Endothelial cell of umbilical vein (primary cell): Measurements from ENCODE around the gene CHCHD5. TPM values are rescaled to one million over a fixed set of nuclear protein-coding genes. Genes with fewer than 3 reads are reported as not detected.

Source experiments
- BruUV-seq: library from RNA; stranded (reverse); fragments of 400-500 nt; replicated peaks from 2 replicates; lab custom pipeline; 2021; lab: Mats Ljungman, UMichigan
- CTCF ChIA-PET: fragments of 300-600, 350-600 bp; sonication (Branson Sonifier 250); formaldehyde crosslinking; loops from one replicate; lab custom pipeline; 2021; ENCODE audit warnings: antibody characterized with exemption, inconsistent platforms; lab: Charles Lee
- POLR2A ChIA-PET: fragments of 300-600, 350-600 bp; sonication (Branson Sonifier 250); formaldehyde crosslinking; loops from one replicate; lab custom pipeline; 2021; ENCODE audit warnings: antibody characterized with exemption, inconsistent platforms; lab: Charles Lee
- DNase-seq: peaks from one replicate; pipeline ENCODE4 v3.0.0-alpha.2; 2011; ENCODE audit warnings: low read depth, low spot score
- FAIRE-seq: peaks from 2 replicates; lab custom pipeline; 2011; peaks lifted over from hg19 to GRCh38; lab: Jason Lieb, UNC
- H2AFZ ChIP-seq: 2 replicates; pipeline ENCODE4 v1.6.0; 2012; ENCODE audit warnings: low read depth, low read length, control low read depth, inconsistent platforms
- H3K27ac ChIP-seq: 2 replicates; pipeline ENCODE4 v1.5.1; 2011; ENCODE audit warnings: low read depth, mild to moderate bottlenecking, control low read depth, low read length, moderate library complexity; ENCODE audit not compliant: insufficient read depth
- H3K27me3 ChIP-seq, 2 experiments: 2 replicates each; pipeline versions ENCODE4 v1.6.0 to v1.6.1; 2011; ENCODE audit warnings: low read length in 2 of 2, mixed read lengths in 1 of 2; ENCODE audit not compliant: control insufficient read depth in 2 of 2, insufficient read depth in 2 of 2
- H3K36me3 ChIP-seq, 2 experiments: 2 replicates in 1 of 2; 3 replicates in 1 of 2; pipeline ENCODE4 v1.5.1; 2011; ENCODE audit warnings: low read length in 2 of 2, mild to moderate bottlenecking in 1 of 2, moderate library complexity in 1 of 2; ENCODE audit not compliant: control insufficient read depth in 2 of 2, insufficient read depth in 2 of 2; ENCODE audit errors: extremely low read depth in 1 of 2
- H3K4me1 ChIP-seq: 3 replicates; pipeline ENCODE4 v1.5.1; 2011; ENCODE audit warnings: mild to moderate bottlenecking, low read length; ENCODE audit not compliant: control insufficient read depth, insufficient read depth; ENCODE audit errors: extremely low read depth
- H3K4me2 ChIP-seq: 2 replicates; pipeline ENCODE4 v1.6.1; 2011; ENCODE audit warnings: low read length, control low read depth, mixed read lengths; ENCODE audit not compliant: insufficient read depth
- H3K4me3 ChIP-seq, 3 experiments: fragments of 200-600 bp in 1 of 3; sonication (generic), shearing (Covaris generic) in 1 of 3; replicated peaks in 1 of 3; 2 replicates each; pipeline ENCODE4 v1.5.1; 2011 to 2016; ENCODE audit warnings: control low read depth in 3 of 3, low read length in 3 of 3, mild to moderate bottlenecking in 2 of 3, inconsistent platforms in 1 of 3, low read depth in 1 of 3, moderate library complexity in 1 of 3; ENCODE audit not compliant: insufficient read depth in 1 of 3
- H3K79me2 ChIP-seq: 2 replicates; pipeline ENCODE4 v1.6.0; 2012; ENCODE audit warnings: low read length, inconsistent platforms; ENCODE audit not compliant: control insufficient read depth, insufficient read depth
- H3K9ac ChIP-seq: replicated peaks from 2 replicates; pipeline ENCODE3; 2011; ENCODE audit warnings: low read length, control low read depth; ENCODE audit not compliant: insufficient read depth; ENCODE audit errors: extremely low read depth
- H3K9me1 ChIP-seq: replicated peaks from 3 replicates; pipeline ENCODE4 v1.6.0; 2011; ENCODE audit warnings: mild to moderate bottlenecking, low read length; ENCODE audit not compliant: control insufficient read depth, insufficient read depth; ENCODE audit errors: extremely low read depth
- H3K9me3 ChIP-seq: replicated peaks from 2 replicates; pipeline ENCODE4 v1.5.1; 2012; ENCODE audit warnings: low read length, inconsistent platforms; ENCODE audit not compliant: control insufficient read depth, insufficient read depth
- H4K20me1 ChIP-seq: replicated peaks from 2 replicates; pipeline ENCODE3; 2011; ENCODE audit warnings: mild to moderate bottlenecking, low read length; ENCODE audit not compliant: control insufficient read depth, insufficient read depth; ENCODE audit errors: extremely low read depth
- CTCF ChIP-seq, 2 donors: IDR thresholded peaks; 1 replicate in 1 of 2; 2 replicates in 1 of 2; pipeline ENCODE4 v1.5.1; 2011; ENCODE audit warnings: low read length in 2 of 2, mild to moderate bottlenecking in 2 of 2, moderate library complexity in 2 of 2, control low read depth in 1 of 2, inconsistent platforms in 1 of 2, low read depth in 1 of 2; ENCODE audit not compliant: insufficient read depth in 1 of 2; ENCODE audit errors: extremely low read depth in 1 of 2
- EZH2 ChIP-seq: IDR thresholded peaks from 2 replicates; pipeline ENCODE4 v1.6.1; 2012; ENCODE audit warnings: borderline replicate concordance, low read depth, mild to moderate bottlenecking, moderate library complexity, low read length, inconsistent platforms; ENCODE audit not compliant: severe bottlenecking
- FOS ChIP-seq: IDR thresholded peaks from 2 replicates; pipeline ENCODE4 v1.6.1; 2011; ENCODE audit warnings: mild to moderate bottlenecking, low read length, moderate library complexity, borderline replicate concordance; ENCODE audit not compliant: insufficient read depth
- GATA2 ChIP-seq: IDR thresholded peaks from 2 replicates; pipeline ENCODE4 v1.7.0; 2011; ENCODE audit warnings: low read depth, mild to moderate bottlenecking, moderate library complexity, mixed read lengths, low read length; ENCODE audit not compliant: insufficient read length, insufficient read depth
- JUN ChIP-seq: IDR thresholded peaks from 2 replicates; pipeline ENCODE4 v1.6.1; 2011; ENCODE audit warnings: borderline replicate concordance, low read depth; ENCODE audit not compliant: insufficient read length, insufficient read depth
- POLR2A ChIP-seq: IDR thresholded peaks from 2 replicates; pipeline ENCODE4 v1.6.1; 2012; ENCODE audit warnings: low read depth, mild to moderate bottlenecking, control low read depth, low read length
- POLR2AphosphoS5 ChIP-seq: IDR thresholded peaks from 2 replicates; pipeline ENCODE4 v1.6.1; 2012; ENCODE audit warnings: low read depth, mild to moderate bottlenecking, control low read depth, low read length, moderate library complexity; ENCODE audit not compliant: insufficient read depth
- dilution Hi-C: fragments of 300-500 bp; cut with MboI; formaldehyde crosslinking; loops from one replicate; pipeline ENCODE4 v1.15.0; 2019; ENCODE audit warnings: low sequenced_read_pairs; ENCODE audit not compliant: extremely low pct_ligation_motif_present
- intact Hi-C: fragments of 100-400 bp; cut with micrococcal nuclease; formaldehyde crosslinking; loops from one replicate; pipeline ENCODE4 v1.10.0; 2022
- polyA plus RNA-seq, 4 experiments: library from polyadenylated mRNA; depleted of rRNA in 3 of 4; stranded (reverse) in 3 of 4; unstranded in 1 of 4; fragments of >200 nt; gene quantifications; 2 replicates each; pipeline versions ENCODE4 v1.2.1 to v1.2.3, GENCODE V29; 2011 to 2012; ENCODE audit warnings: missing spikeins in 1 of 4
- total RNA-seq: library from RNA; stranded (reverse); gene quantifications from 2 replicates; pipeline ENCODE4 v1.2.3, GENCODE V29; 2021

The CHCHD5 gene
- total and polyA plus RNA-seq, 2 donors (not counting 3 experiments of a cell fraction or from before 2014, with no cell fraction given) = 22.2 to 44.7 TPM

- FAIRE-seq = no peak
These were observed 38.1 kb downstream of the CHCHD5 start for GRCh38 chr2:112622528-112622849.

GRCh38 chr2:112623913-112624777, 39.7 kb downstream of the CHCHD5 start:
- peak; percentile 36 for TF ChIP-seq JUN
- TF ChIP-seq EZH2 = no peak
- peak; percentile 54 for TF ChIP-seq POLR2AphosphoS5
- peak; percentile 92 for TF ChIP-seq FOS
- no peak for TF ChIP-seq CTCF (IDR thresholded peaks at IDR 0.05; ENCODE audit: extremely low read depth in 1 of 2, insufficient read depth in 1 of 2, low read depth in 1 of 2, low read length in 2 of 2)
- no peak overlapping the region for H3K9ac ChIP-seq
- POLR2A ChIA-PET = interaction anchor here (1.1 kb wide), 1 partner anchor 22 kb away, joined by 3 read pairs; the partner anchor contains the start of gene SLC20A1

More at GRCh38 chr2:112622528-112622849, 38.1 kb downstream of the CHCHD5 start:
- Histone ChIP-seq H3K36me3 (no peaks in the 10 kb centered on the region), H3K9me1 (no peaks in the 10 kb centered on the region), H3K27ac (no peak overlapping the region), H3K79me2 (no peaks in the 10 kb centered on the region), H3K4me2 (no peak overlapping the region), H3K4me1 (peaks cover 36% of the 10 kb centered on the region), H3K4me3 (no peak overlapping the region), H3K9ac (no peak overlapping the region), H2AFZ (no peak overlapping the region), H3K9me3 (no peaks in the 10 kb centered on the region), H3K27me3 (no peaks in the 10 kb centered on the region), H4K20me1 (no peaks in the 10 kb centered on the region)
- dilution Hi-C loops (no loop called here), intact Hi-C loops (no loop called here)
- ChIA-PET CTCF (interaction anchor here (0.7 to 3.2 kb wide), 2 partner anchors 22 to 99 kb away, joined by 3 to 16 read pairs; no protein-coding TSS in a partner anchor), POLR2A (no interaction called here)
- no peak for TF ChIP-seq POLR2A
- peak; percentile 60 for TF ChIP-seq GATA2
- BruUV-seq = no TSS peak
- no peak for DNase-seq

More at GRCh38 chr2:112623913-112624777, 39.7 kb downstream of the CHCHD5 start:
- intact Hi-C loops (no loop called here), dilution Hi-C loops (no loop called here)
- H2AFZ ChIP-seq = no peak overlapping the region
- no peaks in the 10 kb centered on the region for H3K9me1 ChIP-seq
- no peaks in the 10 kb centered on the region for H3K36me3 ChIP-seq
- H3K27me3 ChIP-seq = no peaks in the 10 kb centered on the region
- BruUV-seq = no TSS peak
- H3K79me2 ChIP-seq = no peaks in the 10 kb centered on the region
- peak overlapping the region; percentile 23 for H3K4me2 ChIP-seq
- CTCF ChIA-PET = interaction anchor here (1.0 to 8.9 kb wide), 10 partner anchors 10 to 103 kb away, joined by 3 to 171 read pairs (median 10); partner anchors contain the start of gene SLC20A1
- peaks cover 52% of the 10 kb centered on the region for H3K4me1 ChIP-seq
- no peak overlapping the region for H3K4me3 ChIP-seq
- H4K20me1 ChIP-seq = no peaks in the 10 kb centered on the region
- H3K27ac ChIP-seq = peak overlapping the region; percentile 25
- FAIRE-seq = peak; percentile 79
- no peaks in the 10 kb centered on the region for H3K9me3 ChIP-seq
- peak; percentile 65 for DNase-seq
